Measurements from ENCODE around the gene NAXD.

DNA sequence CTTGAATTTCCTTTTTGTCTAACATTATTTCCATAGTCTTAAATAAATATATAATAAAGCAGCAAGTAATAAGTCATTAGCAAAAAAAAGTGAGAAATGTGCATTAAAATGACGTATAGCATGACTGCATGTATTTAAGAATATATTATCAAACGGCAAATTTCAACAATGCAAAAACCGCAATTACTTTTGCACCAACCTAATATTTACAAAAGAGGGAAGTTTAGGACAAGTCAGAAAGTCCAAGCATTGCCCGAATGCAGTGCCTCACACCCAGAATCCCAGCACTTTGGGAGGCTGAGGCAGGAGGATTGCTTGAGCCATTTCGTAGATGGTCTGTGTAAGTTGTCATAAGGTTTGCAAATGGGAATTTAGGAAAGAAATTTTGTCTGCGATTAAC, 10.2 kb upstream of the NAXD start:
- TF ChIP-seq CTCF (IDR thresholded peaks at IDR 0.05) (no peak), POLR2A (IDR thresholded peaks at IDR 0.05) (no peak)

Measured in esophagus squamous epithelium (tissue), 4 donors.